ENCODE data around the gene ASF1B. TPM values are rescaled to one million over a fixed set of nuclear protein-coding genes. Genes with fewer than 3 reads are reported as not detected.
"Not testable (repeated sequence)": the region's sequence is repeated elsewhere in the genome, so short reads cannot be mapped to it uniquely, and the experiment has no call there.

ASF1B gene
- polyA plus RNA-seq, 1 donor from 2014 or later: 1.9 TPM

- Mint-ChIP-seq H3K4me1 (peaks cover 9 to 13% (median 11%) of the 10 kb centered on the region in 3 donors), H3K9me3 (no peaks in the 10 kb centered on the region), H3K36me3 (peaks cover 7% of the 10 kb centered on the region), H3K4me3 (peak overlapping the region in 2 of 4 donors; percentile 60 to 89), H3K27ac (no peak overlapping the region), H3K27me3 (no peaks in the 10 kb centered on the region)
These were observed 13.8 kb upstream of the ASF1B start for GRCh38 chr19:14150041-14150769.

- H3K36me3 Mint-ChIP-seq: peaks cover 4% of the 10 kb centered on the region
- H3K4me3 Mint-ChIP-seq: peak overlapping the region; percentile 65 to 89 (median 74)
- H3K27ac Mint-ChIP-seq: peak overlapping the region; percentile 31 to 82 (median 37)
- peaks cover 9 to 13% (median 12%) of the 10 kb centered on the region in 3 donors for H3K4me1 Mint-ChIP-seq
- H3K27me3 Mint-ChIP-seq: no peaks in the 10 kb centered on the region
- H3K9me3 Mint-ChIP-seq: no peaks in the 10 kb centered on the region
These were observed 13.2 kb upstream of the ASF1B start for GRCh38 chr19:14149509-14149994.

- peaks cover 4% of the 10 kb centered on the region for H3K36me3 Mint-ChIP-seq
- peak overlapping the region in 3 of 4 donors; percentile 65 to 89 (median 72) for H3K4me3 Mint-ChIP-seq
- no peaks in the 10 kb centered on the region for H3K9me3 Mint-ChIP-seq
- no peaks in the 10 kb centered on the region for H3K27me3 Mint-ChIP-seq
- peaks cover 9 to 13% (median 12%) of the 10 kb centered on the region in 3 donors for H3K4me1 Mint-ChIP-seq
- H3K27ac Mint-ChIP-seq: peak overlapping the region in 2 of 3 donors; percentile 31 to 92
These were observed 12.5 kb upstream of the ASF1B start for GRCh38 chr19:14148751-14149410.

DNA sequence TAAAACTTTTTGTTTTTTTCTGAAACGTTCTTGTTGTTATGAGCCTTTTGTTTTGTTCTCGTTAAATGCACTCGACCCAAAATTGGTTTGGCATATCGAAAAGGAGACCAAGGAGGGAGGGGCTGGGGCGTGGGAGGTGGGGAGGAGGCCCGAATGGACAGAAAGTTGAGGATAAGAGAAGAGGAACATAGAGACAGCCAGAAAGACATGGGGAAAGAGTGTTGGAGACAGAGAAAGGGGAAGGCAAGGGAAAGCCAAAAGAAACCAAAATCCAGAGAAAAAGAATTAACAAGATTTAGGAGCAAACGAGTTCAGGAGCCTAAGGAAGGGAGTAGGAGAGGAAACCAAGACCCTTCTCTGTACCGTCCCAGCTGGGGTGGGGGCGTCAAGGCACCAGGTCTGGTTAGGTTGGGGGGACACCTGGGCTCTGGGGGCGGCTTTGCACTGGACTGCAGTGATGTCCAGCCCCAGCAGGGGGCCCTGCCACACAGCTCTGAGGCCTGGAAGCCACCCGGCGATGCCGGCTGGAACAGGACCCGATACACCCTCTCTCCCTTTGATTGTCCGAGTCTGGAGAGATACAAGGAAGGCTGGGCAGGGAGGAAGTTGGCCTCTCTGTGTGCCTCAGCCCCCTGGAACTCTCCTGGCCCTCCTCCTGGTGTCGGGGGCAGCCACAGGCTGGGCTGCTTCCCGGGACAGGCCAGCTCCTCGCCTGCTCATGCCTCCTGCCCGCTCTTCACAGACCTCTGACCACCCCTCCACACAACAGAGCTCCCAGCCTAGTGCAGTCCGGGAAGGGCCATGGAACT lies 11.6 kb upstream of the ASF1B start:
- H3K27ac Mint-ChIP-seq: peak overlapping the region in 1 of 3 donors; percentile 92
- H3K36me3 Mint-ChIP-seq: peaks cover 4% of the 10 kb centered on the region
- no peaks in the 10 kb centered on the region for H3K9me3 Mint-ChIP-seq
- H3K4me1 Mint-ChIP-seq: peaks cover 9 to 13% (median 12%) of the 10 kb centered on the region in 3 donors
- no peaks in the 10 kb centered on the region for H3K27me3 Mint-ChIP-seq
- H3K4me3 Mint-ChIP-seq: peak overlapping the region in 2 of 4 donors; percentile 41 to 54

DNA sequence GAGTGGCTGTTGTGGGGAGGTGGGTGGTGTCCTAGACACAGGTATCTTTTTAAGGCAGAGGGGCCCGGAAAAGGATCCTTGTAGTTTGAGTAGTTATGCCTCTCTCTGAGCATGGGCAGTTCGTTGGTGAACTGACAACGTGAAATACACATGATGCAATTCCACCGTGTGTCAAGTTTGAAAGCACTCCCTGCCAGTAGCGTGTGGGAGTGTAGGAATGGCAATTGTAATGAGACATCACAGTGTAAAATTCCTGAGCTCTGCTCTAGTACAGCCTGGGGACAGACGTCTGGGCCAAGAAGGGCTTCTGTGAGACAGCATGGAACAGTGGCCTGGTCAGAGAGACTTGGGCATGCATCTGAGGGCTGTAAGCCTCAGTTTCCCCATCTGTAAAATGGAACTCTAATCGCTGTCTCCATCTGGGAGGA lies 10.4 kb upstream of the ASF1B start:
- no peak overlapping the region for H3K27ac Mint-ChIP-seq
- no peaks in the 10 kb centered on the region for H3K9me3 Mint-ChIP-seq
- H3K27me3 Mint-ChIP-seq: no peaks in the 10 kb centered on the region
- H3K4me1 Mint-ChIP-seq: peaks cover 9 to 13% (median 12%) of the 10 kb centered on the region in 3 donors
- H3K4me3 Mint-ChIP-seq: no peak overlapping the region
- H3K36me3 Mint-ChIP-seq: peaks cover 7% of the 10 kb centered on the region

DNA sequence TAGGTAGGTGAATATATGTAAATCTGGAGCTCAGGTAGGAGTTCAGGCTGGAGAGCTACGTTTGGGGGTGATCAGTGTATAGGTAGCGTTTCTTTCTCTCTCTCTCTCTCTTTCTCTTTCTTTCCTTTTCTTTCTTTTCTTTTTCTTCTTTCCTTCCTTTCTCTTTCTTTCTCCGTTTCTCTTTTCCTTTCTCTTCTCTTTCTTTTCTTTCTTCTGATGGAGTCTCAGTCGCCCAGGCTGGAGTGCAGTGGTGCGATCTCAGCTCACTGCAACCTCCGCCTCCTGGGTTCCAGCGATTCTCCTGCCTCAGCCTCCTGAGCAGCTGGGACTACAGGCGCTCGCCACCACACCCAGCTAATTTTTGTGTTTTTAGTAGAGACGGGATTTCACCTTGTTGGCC lies 9.8 kb upstream of the ASF1B start:
- H3K4me3 Mint-ChIP-seq, H3K9me3 Mint-ChIP-seq, H3K27me3 Mint-ChIP-seq, H3K36me3 Mint-ChIP-seq, H3K27ac Mint-ChIP-seq: not testable (repeated sequence)
- peaks cover 9 to 13% (median 12%) of the 10 kb centered on the region in 3 donors for H3K4me1 Mint-ChIP-seq

DNA sequence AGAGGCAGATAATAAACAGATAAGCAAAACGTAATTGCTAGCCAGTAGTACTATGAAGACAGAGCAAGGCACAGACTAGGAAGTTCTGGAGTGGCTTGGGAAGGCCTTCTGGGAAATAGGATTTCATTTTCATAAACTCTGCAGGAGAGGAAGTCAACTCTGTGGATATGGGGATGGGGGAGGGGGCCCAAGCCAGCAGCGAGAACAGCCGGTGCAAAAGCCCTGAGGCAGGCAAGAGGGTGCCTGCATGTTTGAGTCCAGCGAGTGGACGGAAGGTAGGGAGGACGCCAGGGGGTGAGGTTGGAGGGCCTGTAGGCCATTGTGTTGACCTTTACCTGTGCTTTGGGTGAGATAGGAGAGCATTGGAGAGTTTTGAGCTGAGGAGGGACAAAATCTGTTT lies 9.0 kb upstream of the ASF1B start:
- Mint-ChIP-seq H3K36me3 (peaks cover 4% of the 10 kb centered on the region), H3K27me3 (no peaks in the 10 kb centered on the region), H3K4me1 (peaks cover 9 to 13% (median 12%) of the 10 kb centered on the region in 3 donors), H3K27ac (peak overlapping the region in 1 of 3 donors; percentile 81), H3K9me3 (no peaks in the 10 kb centered on the region), H3K4me3 (no peak overlapping the region)

GRCh38 chr19:14142262-14143190 lies 6.1 kb upstream of the ASF1B start:
- H3K4me1 Mint-ChIP-seq: peaks cover 0 to 9% (median 8%) of the 10 kb centered on the region in 3 donors
- no peak overlapping the region for H3K27ac Mint-ChIP-seq
- H3K4me3 Mint-ChIP-seq: peak overlapping the region in 1 of 4 donors; percentile 51
- no peaks in the 10 kb centered on the region for H3K9me3 Mint-ChIP-seq
- H3K36me3 Mint-ChIP-seq: peaks cover 2% of the 10 kb centered on the region
- no peaks in the 10 kb centered on the region for H3K27me3 Mint-ChIP-seq

GRCh38 chr19:14141041-14141440 lies 4.7 kb upstream of the ASF1B start:
- H3K4me3 Mint-ChIP-seq: no peak overlapping the region
- no peaks in the 10 kb centered on the region for H3K9me3 Mint-ChIP-seq
- no peak overlapping the region for H3K27ac Mint-ChIP-seq
- H3K27me3 Mint-ChIP-seq: no peaks in the 10 kb centered on the region
- H3K4me1 Mint-ChIP-seq: peaks cover 5 to 12% (median 10%) of the 10 kb centered on the region in 3 donors
- peaks cover 2% of the 10 kb centered on the region for H3K36me3 Mint-ChIP-seq

GRCh38 chr19:14139944-14140343 lies 3.6 kb upstream of the ASF1B start:
- Mint-ChIP-seq H3K4me1 (peaks cover 5 to 18% (median 8%) of the 10 kb centered on the region in 3 donors), H3K9me3 (no peaks in the 10 kb centered on the region), H3K27ac (peak overlapping the region in 1 of 3 donors; percentile 77), H3K36me3 (peaks cover 2% of the 10 kb centered on the region), H3K27me3 (no peaks in the 10 kb centered on the region), H3K4me3 (peak overlapping the region in 3 of 4 donors; percentile 0 to 61 (median 7))

DNA sequence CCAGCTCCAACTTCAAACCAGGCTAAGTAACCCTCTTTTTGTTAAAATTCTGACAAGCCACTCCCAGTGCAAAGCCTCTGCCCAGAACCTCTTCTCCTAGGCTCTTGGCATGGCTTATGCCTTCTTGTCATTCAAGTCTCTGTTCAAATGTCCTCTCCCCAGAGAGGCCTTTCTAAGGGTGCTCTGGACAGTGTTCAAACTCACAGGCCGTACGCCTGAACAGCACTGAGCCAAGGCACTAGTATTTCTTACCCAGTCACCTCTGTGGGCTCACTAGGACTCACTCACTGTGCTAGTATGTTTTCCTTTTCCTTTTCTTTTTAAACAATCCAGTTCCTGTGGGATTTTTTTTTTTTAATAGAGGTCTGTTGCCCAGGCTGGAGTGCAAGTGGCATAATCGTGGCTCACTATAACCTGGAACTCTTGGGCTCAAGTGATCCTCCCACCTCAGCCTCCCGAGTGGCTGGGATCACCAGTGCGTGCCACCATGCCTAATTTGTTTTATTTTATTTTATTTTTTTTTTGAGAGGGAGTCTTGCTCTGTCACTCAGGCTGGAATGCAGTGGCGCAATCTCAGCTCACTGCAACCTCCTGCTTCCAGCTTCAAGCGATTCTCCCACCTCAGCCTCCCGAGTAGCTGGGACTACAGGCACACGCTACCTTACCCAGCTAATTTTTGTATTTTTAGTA lies 2.3 kb upstream of the ASF1B start:
- no peaks in the 10 kb centered on the region for H3K27me3 Mint-ChIP-seq
- H3K36me3 Mint-ChIP-seq: peaks cover 2% of the 10 kb centered on the region
- H3K27ac Mint-ChIP-seq: no peak overlapping the region
- H3K4me1 Mint-ChIP-seq: peaks cover 5 to 18% (median 8%) of the 10 kb centered on the region in 3 donors
- peak overlapping the region; percentile 45 to 82 (median 64) for H3K4me3 Mint-ChIP-seq
- no peaks in the 10 kb centered on the region for H3K9me3 Mint-ChIP-seq

- peaks cover 5 to 18% (median 8%) of the 10 kb centered on the region in 3 donors for H3K4me1 Mint-ChIP-seq
- no peaks in the 10 kb centered on the region for H3K27me3 Mint-ChIP-seq
- H3K9me3 Mint-ChIP-seq: no peaks in the 10 kb centered on the region
- H3K4me3 Mint-ChIP-seq: peak overlapping the region; percentile 81 to 99 (median 92)
- H3K27ac Mint-ChIP-seq: peak overlapping the region in 1 of 3 donors; percentile 46
- H3K36me3 Mint-ChIP-seq: no peaks in the 10 kb centered on the region
These were observed 342 bp downstream of the ASF1B start for GRCh38 chr19:14135985-14136508.

GRCh38 chr19:14135355-14135754 lies 1.0 kb downstream of the ASF1B start:
- no peak overlapping the region for H3K27ac Mint-ChIP-seq
- H3K36me3 Mint-ChIP-seq: no peaks in the 10 kb centered on the region
- peaks cover 5 to 18% (median 8%) of the 10 kb centered on the region in 3 donors for H3K4me1 Mint-ChIP-seq
- H3K27me3 Mint-ChIP-seq: no peaks in the 10 kb centered on the region
- peak overlapping the region; percentile 34 to 90 (median 64) for H3K4me3 Mint-ChIP-seq
- H3K9me3 Mint-ChIP-seq: no peaks in the 10 kb centered on the region
